ENCODE measurements around the gene FLNC. TPM values are rescaled to one million over a fixed set of nuclear protein-coding genes. Genes with fewer than 3 reads are reported as not detected.

Gene FLNC
- total and polyA plus RNA-seq, 2 of the 13 experiments (the other 11 are each of a cell fraction or from before 2014, with no cell fraction given) = 0.02 TPM; not detected in 1

GRCh38 chr7:128883622-128884448 is 53.6 kb downstream of the FLNC start (continued):
- TF ChIP-seq ZNF232 (CRISPR knock-in tag; IDR thresholded peaks at IDR 0.05; ENCODE audit: borderline replicate concordance) (0 out of 2 replicates have a peak, but pooled peaks have one; percentile 27), JUND (CRISPR knock-in tag; IDR thresholded peaks at IDR 0.05) (no peak; the same call in 1 of the 2 replicates), ZBTB38 (CRISPR knock-in tag; IDR thresholded peaks at IDR 0.05) (no peak), ZNF496 (CRISPR knock-in tag; IDR thresholded peaks at IDR 0.05; ENCODE audit: insufficient replicate concordance) (no peak), ZHX1 (CRISPR knock-in tag; IDR thresholded peaks at IDR 0.05; ENCODE audit: low read depth) (0 out of 2 replicates have a peak, but pooled peaks have one; percentile 37), KMT2B (CRISPR knock-in tag; IDR thresholded peaks at IDR 0.05) (peak; percentile 32; the same call in 1 of the 2 replicates), ZNF276 (CRISPR knock-in tag; IDR thresholded peaks at IDR 0.05; ENCODE audit: low read depth) (no peak), ZNF768 (CRISPR knock-in tag; IDR thresholded peaks at IDR 0.05) (peak; percentile 9; the same call in 1 of the 2 replicates), TERF1 (CRISPR knock-in tag; IDR thresholded peaks at IDR 0.05) (no peak), HES4 (CRISPR knock-in tag; IDR thresholded peaks at IDR 0.05; ENCODE audit: borderline replicate concordance) (no peak), ZNF878 (CRISPR knock-in tag; IDR thresholded peaks at IDR 0.05) (no peak), HNF4A (CRISPR knock-in tag; IDR thresholded peaks at IDR 0.05) (peak; percentile 41; the same call in 1 of the 2 replicates), ZNF451 (CRISPR knock-in tag; IDR thresholded peaks at IDR 0.05) (peak; percentile 81; the same call in 1 of the 2 replicates), MTF2 (CRISPR knock-in tag; IDR thresholded peaks at IDR 0.05; ENCODE audit: borderline replicate concordance) (peak; percentile 70; the same call in 1 of the 2 replicates), HMGXB4 (CRISPR knock-in tag; IDR thresholded peaks at IDR 0.05; ENCODE audit: borderline replicate concordance in 1 of 2, low read depth in 1 of 2) (peak; percentile 80 to 85), ZNF33A (CRISPR knock-in tag; IDR thresholded peaks at IDR 0.05; ENCODE audit: borderline replicate concordance) (no peak), NFATC3 (CRISPR knock-in tag; IDR thresholded peaks at IDR 0.05) (no peak), ZNF678 (CRISPR knock-in tag; IDR thresholded peaks at IDR 0.05) (no peak), RORA (CRISPR knock-in tag; IDR thresholded peaks at IDR 0.05) (no peak), ZNF501 (CRISPR knock-in tag; IDR thresholded peaks at IDR 0.05) (peak; percentile 70; the same call in 1 of the 2 replicates), ZNF766 (CRISPR knock-in tag; IDR thresholded peaks at IDR 0.05; ENCODE audit: borderline replicate concordance) (peak; percentile 43; the same call in 1 of the 2 replicates)
